IMR-90 (cell line): ENCODE results near the gene NCKAP5. TPM values are rescaled to one million over a fixed set of nuclear protein-coding genes. Genes with fewer than 3 reads are reported as not detected.

Experiments
- ATAC-seq: fragments of 200-7000 bp; cut with Tn5 transposase; 2 replicates; pipeline ENCODE4 v1.9.1; 2020; ENCODE audit warnings: low read depth, mild to moderate bottlenecking, moderate library complexity
- BruUV-seq: library from RNA; stranded (reverse); fragments of 400-500 nt; replicated peaks from 2 replicates; lab custom pipeline; 2021; lab: Mats Ljungman, UMichigan
- CTCF ChIA-PET: fragments of 300-600 bp; formaldehyde crosslinking; extraction: SDS; loops from one replicate; lab custom pipeline; 2021; ENCODE audit warnings: antibody characterized with exemption; lab: Yijun Ruan, JAX
- POLR2A ChIA-PET: fragments of 300-600 bp; sonication (Branson Sonifier 250); formaldehyde crosslinking; loops from one replicate; lab custom pipeline; 2022; ENCODE audit warnings: antibody characterized with exemption; ENCODE audit not compliant: unreplicated experiment; lab: Charles Lee
- DNase-seq: peaks from one replicate; pipeline ENCODE4 v3.0.0; 2013
- H2AFZ ChIP-seq: replicated peaks from 2 replicates; pipeline ENCODE3; 2013; ENCODE audit warnings: low read length, mild to moderate bottlenecking; ENCODE audit not compliant: poor library complexity
- H2AK5ac ChIP-seq: 2 replicates; pipeline ENCODE4 v1.6.1; 2013; ENCODE audit warnings: low read depth, low read length, inconsistent platforms
- H2AK9ac ChIP-seq: replicated peaks from 2 replicates; pipeline ENCODE3; 2013; ENCODE audit warnings: mild to moderate bottlenecking, low read depth, low read length, moderate library complexity; ENCODE audit not compliant: poor library complexity
- H2BK120ac ChIP-seq: 2 replicates; pipeline ENCODE4 v1.6.1; 2013; ENCODE audit warnings: low read depth, low read length, inconsistent platforms
- H2BK15ac ChIP-seq: 3 replicates; pipeline ENCODE4 v1.6.1; 2013; ENCODE audit warnings: low read depth, low read length, inconsistent platforms
- H2BK20ac ChIP-seq: 2 replicates; pipeline ENCODE4 v1.6.1; 2013; ENCODE audit warnings: low read depth, mild to moderate bottlenecking, inconsistent platforms, low read length, moderate library complexity
- H2BK5ac ChIP-seq: 2 replicates; pipeline ENCODE4 v1.6.1; 2013; ENCODE audit warnings: mild to moderate bottlenecking, low read depth, low read length, inconsistent platforms; ENCODE audit not compliant: poor library complexity, severe bottlenecking
- H3K14ac ChIP-seq: replicated peaks from 2 replicates; pipeline ENCODE4 v1.6.1; 2013; ENCODE audit warnings: low read depth, low read length, inconsistent platforms
- H3K18ac ChIP-seq: 2 replicates; pipeline ENCODE4 v1.6.1; 2013; ENCODE audit warnings: low read depth, low read length, control low read depth
- H3K23ac ChIP-seq: 2 replicates; pipeline ENCODE4 v1.6.1; 2013; ENCODE audit warnings: low read depth, low read length, inconsistent platforms
- H3K27ac ChIP-seq: 2 replicates; pipeline ENCODE4 v1.5.1; 2013; ENCODE audit warnings: mild to moderate bottlenecking, control low read depth, low read length; ENCODE audit not compliant: insufficient read depth
- H3K27me3 ChIP-seq: 2 replicates; pipeline ENCODE4 v1.6.1; 2013; ENCODE audit warnings: low read length; ENCODE audit not compliant: control insufficient read depth, insufficient read depth
- H3K36me3 ChIP-seq: 2 replicates; pipeline ENCODE4 v1.6.1; 2013; ENCODE audit warnings: low read length, mixed read lengths; ENCODE audit not compliant: control insufficient read depth, insufficient read depth
- H3K4ac ChIP-seq: 2 replicates; pipeline ENCODE4 v1.6.1; 2013; ENCODE audit warnings: low read depth, low read length, inconsistent platforms
- H3K4me1 ChIP-seq: 2 replicates; pipeline ENCODE4 v1.6.1; 2013; ENCODE audit warnings: low read length, mixed read lengths; ENCODE audit not compliant: control insufficient read depth, insufficient read depth
- H3K4me2 ChIP-seq: 2 replicates; pipeline ENCODE4 v1.6.1; 2013; ENCODE audit warnings: low read depth, mild to moderate bottlenecking, control low read depth, low read length, moderate library complexity
- H3K4me3 ChIP-seq: 2 replicates; pipeline ENCODE4 v1.5.1; 2013; ENCODE audit warnings: low read depth, mild to moderate bottlenecking, control low read depth, low read length, moderate library complexity; ENCODE audit not compliant: insufficient read depth
- H3K56ac ChIP-seq: 2 replicates; pipeline ENCODE4 v1.6.1; 2013; ENCODE audit warnings: low read length, inconsistent platforms; ENCODE audit not compliant: insufficient read depth; ENCODE audit errors: extremely low read depth
- H3K79me1 ChIP-seq, 2 experiments: 2 replicates each; pipeline ENCODE4 v1.6.1; 2013; ENCODE audit warnings: low read length in 2 of 2, inconsistent platforms in 1 of 2, low read depth in 1 of 2
- H3K9ac ChIP-seq: 2 replicates; pipeline ENCODE4 v1.6.1; 2013; ENCODE audit warnings: low read depth, low read length, control low read depth
- H3K9me1 ChIP-seq: 2 replicates; pipeline ENCODE4 v1.6.1; 2013; ENCODE audit warnings: low read length, inconsistent platforms; ENCODE audit not compliant: insufficient read depth
- H3K9me3 ChIP-seq: 2 replicates; pipeline ENCODE4 v1.6.1; 2013; ENCODE audit warnings: low read length; ENCODE audit not compliant: control insufficient read depth, insufficient read depth
- H4K20me1 ChIP-seq: 2 replicates; pipeline ENCODE4 v1.6.1; 2013; ENCODE audit warnings: low read length, inconsistent platforms; ENCODE audit not compliant: insufficient read depth
- H4K5ac ChIP-seq: 2 replicates; pipeline ENCODE4 v1.6.1; 2013; ENCODE audit warnings: mild to moderate bottlenecking, low read depth, low read length, control low read depth
- H4K8ac ChIP-seq, 2 experiments: 2 replicates each; pipeline ENCODE4 v1.6.1; 2013; ENCODE audit warnings: low read depth in 2 of 2, low read length in 2 of 2, control low read depth in 1 of 2, inconsistent platforms in 1 of 2
- H4K91ac ChIP-seq: 2 replicates; pipeline ENCODE4 v1.6.1; 2013; ENCODE audit warnings: low read depth, low read length, inconsistent platforms; ENCODE audit not compliant: insufficient read depth
- BHLHE40 ChIP-seq: fragments of 150-350 bp; IDR thresholded peaks from 2 replicates; pipeline ENCODE4 v1.6.1; 2016; ENCODE audit warnings: mild to moderate bottlenecking, low read depth, low read length
- CTCF ChIP-seq: conservative IDR thresholded peaks from 2 replicates; pipeline ENCODE4 v1.5.1; 2012; ENCODE audit warnings: mild to moderate bottlenecking, low read depth, low read length, improper control_type of control experiment
- ELK1 ChIP-seq: fragments of 150-350 bp; IDR thresholded peaks from 2 replicates; pipeline ENCODE4 v1.6.1; 2016; ENCODE audit warnings: low read depth, mild to moderate bottlenecking, low read length, moderate library complexity, borderline replicate concordance
- FOS ChIP-seq: fragments of 150-350 bp; IDR thresholded peaks from 2 replicates; pipeline ENCODE4 v1.6.1; 2016; ENCODE audit warnings: low read depth, low read length
- MAZ ChIP-seq: IDR thresholded peaks from 2 replicates; pipeline ENCODE4 v1.6.1; 2012; ENCODE audit warnings: low read depth, mild to moderate bottlenecking, low read length, improper control_type of control experiment, moderate library complexity, borderline replicate concordance
- MXI1 ChIP-seq: IDR thresholded peaks from 2 replicates; pipeline ENCODE4 v1.6.1; 2012; ENCODE audit warnings: low read depth, mild to moderate bottlenecking, low read length, moderate library complexity, borderline replicate concordance
- RAD21 ChIP-seq: IDR thresholded peaks from 2 replicates; pipeline ENCODE4 v1.6.1; 2012; ENCODE audit warnings: low read length, improper control_type of control experiment
- RCOR1 ChIP-seq: IDR thresholded peaks from 2 replicates; pipeline ENCODE4 v1.6.1; 2012; ENCODE audit warnings: mild to moderate bottlenecking, low read length, improper control_type of control experiment; ENCODE audit not compliant: insufficient replicate concordance
- RFX5 ChIP-seq: IDR thresholded peaks from 2 replicates; pipeline ENCODE4 v1.8.0; 2012; ENCODE audit warnings: low read depth, mild to moderate bottlenecking, low read length, moderate library complexity
- SMC3 ChIP-seq: fragments of 150-350 bp; IDR thresholded peaks from 2 replicates; pipeline ENCODE4 v1.6.1; 2016; ENCODE audit warnings: low read depth, mild to moderate bottlenecking, antibody characterized with exemption, low read length, moderate library complexity
- WGBS, 2 experiments: methylation state at CpG; one replicate each; pipeline versions ENCODE4 v1.1.5 to v1.1.7; 2013; ENCODE audit warnings: missing lambda C conversion rate in 2 of 2; ENCODE audit not compliant: insufficient read length in 1 of 2; ENCODE audit errors: extremely low coverage in 2 of 2; 5-methylcytosine and 5-hydroxymethylcytosine counted together
- dilution Hi-C: fragments of 300-500 bp; cut with HindIII; formaldehyde crosslinking; loops from one replicate; pipeline ENCODE4 v1.14.3; 2018; ENCODE audit warnings: low sequenced_read_pairs; ENCODE audit not compliant: unreplicated experiment
- in situ Hi-C: fragments of 300-500 bp; cut with MboI; formaldehyde crosslinking; loops from 3 replicates; pipeline ENCODE4 v1.14.3; 2019; ENCODE audit warnings: low sequenced_read_pairs, inconsistent platforms, mixed read lengths
- intact Hi-C: fragments of 100-400 bp; cut with micrococcal nuclease; formaldehyde crosslinking; loops from 2 replicates; pipeline ENCODE4 v1.10.0; 2022
- polyA plus RNA-seq, 3 experiments: library from polyadenylated mRNA; depleted of rRNA; stranded (reverse); fragments of >200 nt; gene quantifications; 2 replicates each; pipeline ENCODE4 v1.2.3, GENCODE V29; 2012; ENCODE audit warnings: low replicate concordance in 1 of 3
- total RNA-seq: library from RNA; depleted of rRNA; stranded (reverse); fragments of >200 nt; gene quantifications from 2 replicates; pipeline ENCODE4 v1.2.3, GENCODE V29; 2012

NCKAP5 gene
- total and polyA plus RNA-seq, 2 of the 4 experiments (the other 2 are of a cell fraction) = 2.7 to 3.9 TPM

DNA sequence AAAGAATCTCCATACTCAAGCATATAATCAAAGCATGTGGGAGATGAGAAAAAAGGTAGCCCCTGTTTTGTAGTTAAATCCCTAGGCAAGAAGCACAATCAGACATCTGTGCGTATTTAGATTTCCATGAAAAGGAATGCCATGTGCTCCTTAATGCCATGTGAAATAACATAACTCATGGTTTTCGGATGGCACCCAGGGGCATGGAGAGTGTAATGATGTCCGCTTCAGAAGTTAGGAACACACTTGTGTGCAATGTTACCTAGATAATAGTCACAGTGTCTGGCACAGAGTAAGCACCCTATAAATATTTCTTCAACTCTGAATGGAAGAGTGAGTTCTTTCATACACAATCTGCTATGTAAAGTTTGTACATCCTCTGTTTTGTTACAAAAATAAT, 197.0 kb downstream of the NCKAP5 start:
- Histone ChIP-seq H3K9ac (no peak overlapping the region), H2BK15ac (0 out of 3 replicates have a peak overlapping the region, but pooled peaks have one; percentile 6), H4K20me1 (no peaks in the 10 kb centered on the region), H3K4ac (no peak overlapping the region), H3K79me1 (peaks cover 0 to 2% of the 10 kb centered on the region in 2 experiments; a peak in 1 of 4 replicates), H3K23ac (no peak overlapping the region), H3K36me3 (no peaks in the 10 kb centered on the region), H3K27ac (no peak overlapping the region), H3K4me2 (no peak overlapping the region), H4K91ac (no peak overlapping the region), H2AFZ (no peak overlapping the region), H2AK5ac (no peak overlapping the region; the same call in 1 of the 2 replicates), H2BK20ac (no peak overlapping the region), H3K9me3 (no peaks in the 10 kb centered on the region), H2BK5ac (no peak overlapping the region), H2AK9ac (no peak overlapping the region), H3K27me3 (no peaks in the 10 kb centered on the region), H3K56ac (no peak overlapping the region), H4K5ac (no peak overlapping the region), H3K4me1 (no peaks in the 10 kb centered on the region; the same call in 1 of the 2 replicates), H3K9me1 (peaks cover 2% of the 10 kb centered on the region), H4K8ac (no peak overlapping the region), H2BK120ac (no peak overlapping the region), H3K14ac (0 out of 2 replicates have a peak overlapping the region, but pooled peaks have one; percentile 15), H3K4me3 (no peak overlapping the region), H3K18ac (no peak overlapping the region)
- no peak; the same call in 1 of the 2 replicates for ATAC-seq
- POLR2A ChIA-PET = no interaction called here
- CTCF ChIA-PET = no interaction called here
- no TSS peak for BruUV-seq
- DNase-seq = no peak
- TF ChIP-seq CTCF (no peak), RFX5 (no peak), MAZ (no peak), RAD21 (no peak), MXI1 (no peak), SMC3 (no peak), ELK1 (no peak), FOS (no peak), BHLHE40 (no peak), RCOR1 (no peak)
- intact Hi-C loops = no loop called here
- dilution Hi-C loops = no loop called here
- 100% methylated on average over 1 of the region's 3 CpGs; no CpG with 5 or more reads in 1 of the 2 experiments for WGBS, 2 experiments
- in situ Hi-C loops = no loop called here
